GM12873 (cell line): ENCODE results near the gene CHD5.

Experiments
- CTCF ChIP-seq: IDR thresholded peaks from 2 replicates; pipeline ENCODE4 v1.5.1; 2012; ENCODE audit warnings: low read depth, mild to moderate bottlenecking, moderate library complexity, low read length, control low read depth; ENCODE audit not compliant: insufficient read depth; ENCODE audit errors: missing control alignments

CHD5 gene

GRCh38 chr1:6118415-6118814, 61.7 kb downstream of the CHD5 start:
- TF ChIP-seq CTCF, result no peak

- TF ChIP-seq CTCF, result no peak
Observed at GRCh38 chr1:6117624-6118023, 62.5 kb downstream of the CHD5 start.

- no peak for TF ChIP-seq CTCF
Observed at GRCh38 chr1:6117064-6117463, 63.1 kb downstream of the CHD5 start.

- no peak for TF ChIP-seq CTCF
Observed at GRCh38 chr1:6116137-6116536, 64.0 kb downstream of the CHD5 start.

GRCh38 chr1:6113745-6114144, 66.4 kb downstream of the CHD5 start:
- TF ChIP-seq CTCF, result no peak

GRCh38 chr1:6113116-6113515, 67.0 kb downstream of the CHD5 start:
- TF ChIP-seq CTCF, result no peak

- no peak for TF ChIP-seq CTCF
Observed at GRCh38 chr1:6112690-6113005, 67.5 kb downstream of the CHD5 start.

- no peak for TF ChIP-seq CTCF
Observed at GRCh38 chr1:6111991-6112689, 68.0 kb downstream of the CHD5 start.
